Panc1 (cell line): ENCODE measurements around the gene KCNMB1.

ENCODE experiments used
- CTCF ChIP-seq: fragments of 450-650 bp; IDR thresholded peaks from 2 replicates; pipeline ENCODE4 v1.5.1; 2017; ENCODE audit warnings: mild to moderate bottlenecking
- REST ChIP-seq, 2 experiments: IDR thresholded peaks; 2 replicates each; pipeline ENCODE4 v1.6.1; 2011 to 2012; ENCODE audit warnings: low read depth in 2 of 2, control low read depth in 1 of 2, low read length in 1 of 2, mild to moderate bottlenecking in 1 of 2, moderate library complexity in 1 of 2; ENCODE audit not compliant: insufficient read depth in 1 of 2

- TF ChIP-seq CTCF (no peak), REST (IDR thresholded peaks at IDR 0.05; ENCODE audit: insufficient read depth in 1 of 2, low read depth in 2 of 2, low read length in 1 of 2) (no peak)
Observed at GRCh38 chr5:170341545-170341944, 47.6 kb downstream of the KCNMB1 start.
